Neutrophil (primary cell): ENCODE results near the gene APOLD1.

Experiments used
- H3K27ac ChIP-seq: fragments of 200-600 bp; sonication (generic); 2 replicates; pipeline ENCODE4 v1.5.1; 2016; ENCODE audit warnings: mild to moderate bottlenecking, moderate library complexity
- H3K27me3 ChIP-seq: fragments of 200-600 bp; sonication (generic); 2 replicates; pipeline ENCODE4 v1.6.0; 2016; ENCODE audit warnings: mild to moderate bottlenecking
- H3K36me3 ChIP-seq: fragments of 200-600 bp; sonication (generic); 2 replicates; pipeline ENCODE4 v1.5.1; 2017
- H3K4me1 ChIP-seq, 2 experiments: fragments of 200-600 bp in 1 of 2; sonication (generic) in 1 of 2; 1 replicate in 1 of 2; 2 replicates in 1 of 2; pipeline versions ENCODE4 v1.5.1 to v1.6.1; 2013 to 2016; ENCODE audit warnings: low read depth in 1 of 2, low read length in 1 of 2, mild to moderate bottlenecking in 1 of 2, moderate library complexity in 1 of 2; ENCODE audit not compliant: control insufficient read depth in 1 of 2, insufficient read depth in 1 of 2
- H3K4me3 ChIP-seq, 2 experiments: fragments of 200-600 bp in 1 of 2; sonication (generic) in 1 of 2; 1 replicate in 1 of 2; 2 replicates in 1 of 2; pipeline ENCODE4 v1.5.1; 2013 to 2016; ENCODE audit warnings: low read depth in 1 of 2, low read length in 1 of 2, mild to moderate bottlenecking in 1 of 2, moderate library complexity in 1 of 2
- H3K9me3 ChIP-seq: fragments of 200-600 bp; sonication (generic); 2 replicates; pipeline ENCODE4 v1.5.1; 2016
- CTCF ChIP-seq: fragments of 200-600 bp; sonication (generic); IDR thresholded peaks from 2 replicates; pipeline ENCODE4 v1.5.1; 2016; ENCODE audit warnings: antibody characterized with exemption

Gene APOLD1

DNA sequence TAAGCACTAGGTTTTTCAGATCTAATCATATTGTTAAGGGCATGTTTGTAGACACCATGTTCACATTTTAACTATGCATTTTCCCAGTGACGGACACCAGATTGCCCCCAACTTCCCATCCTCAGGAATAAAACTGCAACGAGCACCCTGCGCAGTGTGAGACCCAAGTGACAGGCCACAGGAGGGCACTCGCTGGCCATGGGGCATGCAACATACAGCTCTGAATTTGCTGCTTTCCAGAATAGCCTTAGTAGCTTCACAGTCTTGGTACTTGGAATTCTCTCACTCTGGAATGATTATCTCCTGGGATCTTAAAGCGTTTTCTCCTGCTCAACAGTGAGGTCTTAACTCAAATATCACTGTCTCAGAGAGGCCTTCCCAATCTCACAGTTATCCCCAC lies 26.7 kb downstream of the APOLD1 start:
- no peak overlapping the region for H3K27ac ChIP-seq
- no peak for TF ChIP-seq CTCF
- no peak overlapping the region for H3K4me3 ChIP-seq
- H3K9me3 ChIP-seq: no peaks in the 10 kb centered on the region
- no peaks in the 10 kb centered on the region for H3K36me3 ChIP-seq
- H3K4me1 ChIP-seq: peaks cover 12% of the 10 kb centered on the region in 2 experiments
- no peaks in the 10 kb centered on the region for H3K27me3 ChIP-seq

DNA sequence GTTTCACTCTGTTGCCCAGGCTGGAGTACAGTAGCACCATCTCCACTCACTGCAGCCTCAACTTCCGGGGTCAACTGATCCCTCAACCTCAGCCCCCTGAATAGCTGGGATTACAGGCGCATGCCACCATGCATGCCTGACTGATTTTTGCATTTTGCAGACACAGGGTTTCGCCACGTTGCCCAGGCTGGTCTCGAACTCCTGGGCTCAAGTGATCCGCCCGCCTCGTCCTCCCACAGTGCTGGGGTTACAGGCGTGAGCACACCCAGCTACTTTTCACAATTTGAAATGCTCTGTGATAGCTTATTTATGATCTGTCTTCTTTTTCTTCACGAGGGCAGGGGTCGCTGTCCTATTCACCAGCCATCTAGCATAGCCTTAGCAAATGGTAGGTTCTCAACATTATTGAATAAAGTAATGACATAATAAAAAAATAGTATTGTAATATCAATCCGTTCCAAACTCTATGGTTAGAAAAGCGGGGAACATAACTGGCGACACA lies 27.2 kb downstream of the APOLD1 start:
- H3K9me3 ChIP-seq: no peaks in the 10 kb centered on the region
- no peaks in the 10 kb centered on the region for H3K36me3 ChIP-seq
- no peaks in the 10 kb centered on the region for H3K27me3 ChIP-seq
- no peak for TF ChIP-seq CTCF
- no peak overlapping the region for H3K27ac ChIP-seq
- peaks cover 12% of the 10 kb centered on the region in 2 experiments for H3K4me1 ChIP-seq
- no peak overlapping the region for H3K4me3 ChIP-seq

DNA sequence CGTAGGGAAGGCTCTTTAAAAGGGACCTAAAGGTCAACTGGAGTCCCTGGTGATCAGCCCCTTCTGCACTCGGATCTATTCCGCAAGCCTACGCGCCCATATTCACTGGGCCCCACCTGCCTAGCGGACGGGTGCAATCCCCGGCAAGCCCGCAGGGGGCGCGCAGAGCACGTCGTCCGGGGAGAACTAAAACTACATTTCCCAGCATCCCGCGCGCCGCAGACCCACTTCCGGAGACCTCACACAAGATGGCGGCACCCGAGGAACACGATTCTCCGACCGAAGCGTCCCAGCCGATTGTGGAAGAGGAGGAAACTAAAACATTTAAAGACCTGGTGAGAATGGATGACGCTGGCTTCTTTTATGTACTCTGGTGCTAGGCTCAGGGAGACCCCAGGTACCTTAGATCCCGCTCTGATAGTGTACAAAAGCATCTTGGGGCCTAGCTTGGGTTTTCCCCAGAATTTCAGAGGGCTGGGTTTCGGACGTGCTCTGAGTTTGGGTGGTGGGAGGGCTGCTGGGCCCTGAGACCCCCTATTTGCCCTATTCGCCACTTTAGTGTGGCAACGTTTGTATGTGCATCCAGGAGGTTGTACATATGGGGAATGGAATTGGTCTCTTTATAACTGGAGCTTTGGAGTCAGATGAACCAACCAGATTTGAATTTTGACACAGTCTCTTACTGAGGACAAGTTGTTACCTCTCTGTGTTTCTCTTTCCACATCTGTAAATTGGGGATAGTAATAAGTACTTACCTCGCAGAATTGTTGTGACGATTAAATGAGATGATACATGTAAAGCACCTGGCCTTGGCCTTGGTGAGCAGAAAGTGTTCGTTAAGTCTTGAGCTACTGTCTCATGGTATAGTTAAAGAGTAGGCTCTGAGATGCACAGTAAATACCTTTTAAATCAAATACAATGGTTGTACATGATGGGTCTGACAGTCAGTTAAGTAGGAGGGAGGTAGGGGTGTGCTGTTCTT lies 28.0 kb downstream of the APOLD1 start, which contains the start of gene DDX47:
Gene DDX47, plus strand, starts transcription at position 227 of the 982 bp plus-strand sequence. Its CDS starts 22 bp downstream, at position 249.
- Histone ChIP-seq H3K4me1 (peaks cover 12% of the 10 kb centered on the region in 2 experiments), H3K4me3 (peak within 1 kb of the TSS; percentile 66), H3K27ac (peak within 1 kb of the TSS; percentile 1), H3K9me3 (no peaks in the 10 kb centered on the region), H3K36me3 (no peaks in the 10 kb centered on the region), H3K27me3 (no peaks in the 10 kb centered on the region)
- peak; percentile 97 for TF ChIP-seq CTCF

GRCh38 chr12:12817616-12818015 lies 32.2 kb downstream of the APOLD1 start:
- no peaks in the 10 kb centered on the region for H3K27me3 ChIP-seq
- no peaks in the 10 kb centered on the region for H3K9me3 ChIP-seq
- no peak overlapping the region for H3K4me3 ChIP-seq
- no peak overlapping the region for H3K27ac ChIP-seq
- TF ChIP-seq CTCF: no peak
- peaks cover 9 to 12% of the 10 kb centered on the region in 2 experiments for H3K4me1 ChIP-seq
- peaks cover 7% of the 10 kb centered on the region for H3K36me3 ChIP-seq

GRCh38 chr12:12818701-12819100 lies 33.2 kb downstream of the APOLD1 start:
- Histone ChIP-seq H3K9me3 (no peaks in the 10 kb centered on the region), H3K4me1 (peaks cover 4% of the 10 kb centered on the region in 2 experiments), H3K27ac (no peak overlapping the region), H3K4me3 (no peak overlapping the region), H3K27me3 (no peaks in the 10 kb centered on the region), H3K36me3 (peaks cover 18% of the 10 kb centered on the region)
- no peak for TF ChIP-seq CTCF
